Endothelial cell of umbilical vein (primary cell): Measurements from ENCODE around the gene C10orf143.

ENCODE experiments used
- EZH2 ChIP-seq: IDR thresholded peaks from 2 replicates; pipeline ENCODE4 v1.6.1; 2012; ENCODE audit warnings: borderline replicate concordance, low read depth, mild to moderate bottlenecking, moderate library complexity, low read length, inconsistent platforms; ENCODE audit not compliant: severe bottlenecking
- POLR2AphosphoS5 ChIP-seq: IDR thresholded peaks from 2 replicates; pipeline ENCODE4 v1.6.1; 2012; ENCODE audit warnings: low read depth, mild to moderate bottlenecking, control low read depth, low read length, moderate library complexity; ENCODE audit not compliant: insufficient read depth
- TF ChIP-seq, protein P1 (sequence below): IDR thresholded peaks from 2 replicates; pipeline ENCODE4 v1.6.1; 2011; ENCODE audit not compliant: insufficient read depth, insufficient read length
- TF ChIP-seq, protein P2 (sequence below), 2 donors: IDR thresholded peaks; 1 replicate in 1 of 2; 2 replicates in 1 of 2; pipeline ENCODE4 v1.5.1; 2011; ENCODE audit warnings: low read length in 2 of 2, mild to moderate bottlenecking in 2 of 2, moderate library complexity in 2 of 2, control low read depth in 1 of 2, inconsistent platforms in 1 of 2, low read depth in 1 of 2; ENCODE audit not compliant: insufficient read depth in 1 of 2; ENCODE audit errors: extremely low read depth in 1 of 2

DNA sequence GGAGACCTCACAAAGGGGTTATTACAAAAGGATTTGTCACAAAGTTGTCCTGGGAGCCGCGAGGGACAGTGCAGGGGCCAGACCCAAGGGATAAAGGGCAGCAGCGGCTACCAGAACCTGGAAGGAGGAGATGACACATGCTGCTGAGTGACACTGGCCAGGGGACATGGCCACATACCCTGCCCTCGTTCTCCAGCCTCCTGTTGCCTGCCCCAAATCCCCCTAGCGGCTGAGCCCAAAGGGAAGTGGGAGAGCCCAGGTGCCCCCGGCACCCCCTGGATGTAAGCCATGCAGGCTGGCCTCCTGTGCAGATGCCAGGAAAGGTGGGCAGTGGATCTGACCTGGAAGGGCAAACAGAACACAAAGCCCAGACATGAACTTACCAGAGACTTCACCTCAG, 42.7 kb downstream of the C10orf143 start:
- TF ChIP-seq, protein P1, sequence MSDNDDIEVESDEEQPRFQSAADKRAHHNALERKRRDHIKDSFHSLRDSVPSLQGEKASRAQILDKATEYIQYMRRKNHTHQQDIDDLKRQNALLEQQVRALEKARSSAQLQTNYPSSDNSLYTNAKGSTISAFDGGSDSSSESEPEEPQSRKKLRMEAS, result no peak
- TF ChIP-seq EZH2, result no peak
- no peak for TF ChIP-seq POLR2AphosphoS5
- TF ChIP-seq, protein P2, sequence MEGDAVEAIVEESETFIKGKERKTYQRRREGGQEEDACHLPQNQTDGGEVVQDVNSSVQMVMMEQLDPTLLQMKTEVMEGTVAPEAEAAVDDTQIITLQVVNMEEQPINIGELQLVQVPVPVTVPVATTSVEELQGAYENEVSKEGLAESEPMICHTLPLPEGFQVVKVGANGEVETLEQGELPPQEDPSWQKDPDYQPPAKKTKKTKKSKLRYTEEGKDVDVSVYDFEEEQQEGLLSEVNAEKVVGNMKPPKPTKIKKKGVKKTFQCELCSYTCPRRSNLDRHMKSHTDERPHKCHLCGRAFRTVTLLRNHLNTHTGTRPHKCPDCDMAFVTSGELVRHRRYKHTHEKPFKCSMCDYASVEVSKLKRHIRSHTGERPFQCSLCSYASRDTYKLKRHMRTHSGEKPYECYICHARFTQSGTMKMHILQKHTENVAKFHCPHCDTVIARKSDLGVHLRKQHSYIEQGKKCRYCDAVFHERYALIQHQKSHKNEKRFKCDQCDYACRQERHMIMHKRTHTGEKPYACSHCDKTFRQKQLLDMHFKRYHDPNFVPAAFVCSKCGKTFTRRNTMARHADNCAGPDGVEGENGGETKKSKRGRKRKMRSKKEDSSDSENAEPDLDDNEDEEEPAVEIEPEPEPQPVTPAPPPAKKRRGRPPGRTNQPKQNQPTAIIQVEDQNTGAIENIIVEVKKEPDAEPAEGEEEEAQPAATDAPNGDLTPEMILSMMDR (IDR thresholded peaks at IDR 0.05; ENCODE audit: extremely low read depth in 1 of 2, insufficient read depth in 1 of 2, low read depth in 1 of 2, low read length in 2 of 2), result no peak
